Endodermal cell (in vitro differentiated cells): ENCODE measurements around the gene ANKDD1A. TPM values are rescaled to one million over a fixed set of nuclear protein-coding genes. Genes with fewer than 3 reads are reported as not detected.

Source experiments
- DNase-seq: peaks from one replicate; pipeline ENCODE4 v3.0.0-alpha.2; 2017
- H3K27ac ChIP-seq: 2 replicates; pipeline ENCODE4 v1.5.1; 2013; ENCODE audit warnings: mild to moderate bottlenecking, low read depth, low read length, moderate library complexity
- H3K27me3 ChIP-seq: 2 replicates; pipeline ENCODE4 v1.6.1; 2013; ENCODE audit warnings: mild to moderate bottlenecking, low read length, moderate library complexity; ENCODE audit not compliant: insufficient read depth, control insufficient read depth, poor library complexity, severe bottlenecking
- H3K36me3 ChIP-seq: 2 replicates; pipeline ENCODE4 v1.7.0; 2013; ENCODE audit warnings: mild to moderate bottlenecking, low read length, moderate library complexity; ENCODE audit not compliant: control insufficient read depth, insufficient read depth
- H3K4me1 ChIP-seq: one replicate; pipeline ENCODE4 v1.7.0; 2013; ENCODE audit warnings: low read length; ENCODE audit not compliant: control insufficient read depth, insufficient read depth
- H3K4me3 ChIP-seq: 2 replicates; pipeline ENCODE4 v1.5.1; 2013; ENCODE audit warnings: mild to moderate bottlenecking, low read length, moderate library complexity
- H3K9ac ChIP-seq: 2 replicates; pipeline ENCODE4 v1.6.1; 2013; ENCODE audit warnings: mild to moderate bottlenecking, low read length, moderate library complexity; ENCODE audit not compliant: poor library complexity, severe bottlenecking; ENCODE audit errors: extremely low read depth
- H3K9me3 ChIP-seq: 2 replicates; pipeline ENCODE4 v1.6.1; 2013; ENCODE audit warnings: mild to moderate bottlenecking, low read length, moderate library complexity; ENCODE audit not compliant: control insufficient read depth
- H3K27ac Mint-ChIP-seq: 2 replicates; pipeline ENCODE4 v1.8.0; 2020; ENCODE audit warnings: mixed read lengths
- H3K27me3 Mint-ChIP-seq: 2 replicates; pipeline ENCODE4 v1.8.0; 2021; ENCODE audit warnings: mild to moderate bottlenecking, mixed read lengths; ENCODE audit not compliant: insufficient read depth
- H3K36me3 Mint-ChIP-seq: 2 replicates; pipeline ENCODE4 v1.8.0; 2020; ENCODE audit warnings: low read depth, mixed read lengths
- H3K4me1 Mint-ChIP-seq: 2 replicates; pipeline ENCODE4 v1.8.0; 2020; ENCODE audit warnings: mixed read lengths
- H3K4me3 Mint-ChIP-seq: 2 replicates; pipeline ENCODE4 v1.8.0; 2020; ENCODE audit warnings: mild to moderate bottlenecking, moderate library complexity, mixed read lengths
- H3K9me3 Mint-ChIP-seq: 2 replicates; pipeline ENCODE4 v1.8.0; 2020; ENCODE audit warnings: mild to moderate bottlenecking, mixed read lengths
- WGBS, 2 experiments: methylation state at CpG; one replicate each; pipeline versions ENCODE4 v1.1.5 to v1.1.7; 2013; ENCODE audit warnings: missing lambda C conversion rate in 2 of 2, mixed read lengths in 1 of 2; ENCODE audit not compliant: insufficient coverage in 1 of 2, insufficient read length in 1 of 2; 5-methylcytosine and 5-hydroxymethylcytosine counted together
- total RNA-seq, 2 donors: library from RNA; stranded (reverse); fragmentation: NEBNext Ultra II Directional in 1 of 2; extraction: Animal tissue kit (Norgen Biotek cat#: 25700) in 1 of 2; gene quantifications; 2 replicates in 1 of 2; 3 replicates in 1 of 2; pipeline ENCODE4 v1.2.1, GENCODE V29; 2021
- TF ChIP-seq, protein P1 (sequence below): fragments of 200-600 bp; sonication (generic); conservative IDR thresholded peaks from 2 replicates; pipeline ENCODE4 v1.5.0; 2021; ENCODE audit warnings: antibody characterized with exemption, mild to moderate bottlenecking

The ANKDD1A gene
- total RNA-seq, 2 donors from 2014 or later = 22.5 to 30.0 TPM

DNA sequence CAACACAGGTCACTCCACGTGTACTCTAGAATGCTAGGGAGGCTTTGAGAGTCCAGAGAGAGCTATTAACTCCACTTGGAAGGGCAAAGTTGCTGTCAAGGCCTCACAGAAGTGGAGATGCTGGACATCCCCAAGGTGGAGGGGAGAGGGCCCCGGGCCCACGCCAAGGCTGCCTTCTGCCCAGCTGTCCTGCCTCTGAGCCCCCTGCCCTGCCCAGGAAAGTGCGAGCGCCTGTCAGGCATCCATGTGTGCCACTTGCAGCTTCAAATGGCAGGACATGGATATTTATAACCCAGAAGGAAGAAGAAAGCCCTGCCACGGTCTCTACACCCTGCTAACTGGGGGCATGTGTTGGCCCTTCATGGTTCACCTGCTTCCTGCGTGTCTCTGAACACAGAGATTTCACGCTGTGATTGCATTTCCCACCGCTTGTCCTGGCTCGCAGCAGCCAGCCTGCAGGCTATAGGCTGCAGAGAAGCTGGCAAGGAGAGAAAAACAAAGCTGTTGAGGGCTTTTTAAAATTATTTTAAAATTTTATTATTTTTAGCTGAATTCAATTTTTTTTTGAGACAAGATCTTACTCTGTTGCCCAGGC lies 17.0 kb downstream of the ANKDD1A start:
- Histone ChIP-seq H3K36me3 (peaks cover 91% of the 10 kb centered on the region), H3K4me3 (no peak overlapping the region), H3K27me3 (no peaks in the 10 kb centered on the region), H3K9me3 (no peaks in the 10 kb centered on the region), H3K4me1 (no peaks in the 10 kb centered on the region), H3K27ac (no peak overlapping the region), H3K9ac (no peak overlapping the region)
- Mint-ChIP-seq H3K4me1 (no peaks in the 10 kb centered on the region), H3K4me3 (no peak overlapping the region), H3K27me3 (no peaks in the 10 kb centered on the region), H3K9me3 (no peaks in the 10 kb centered on the region), H3K36me3 (peaks cover 83% of the 10 kb centered on the region), H3K27ac (no peak overlapping the region)
- WGBS, 2 experiments = 96% methylated on average over 7 to 10 of the region's 10 CpGs
- no peak for DNase-seq
- TF ChIP-seq, protein P1, sequence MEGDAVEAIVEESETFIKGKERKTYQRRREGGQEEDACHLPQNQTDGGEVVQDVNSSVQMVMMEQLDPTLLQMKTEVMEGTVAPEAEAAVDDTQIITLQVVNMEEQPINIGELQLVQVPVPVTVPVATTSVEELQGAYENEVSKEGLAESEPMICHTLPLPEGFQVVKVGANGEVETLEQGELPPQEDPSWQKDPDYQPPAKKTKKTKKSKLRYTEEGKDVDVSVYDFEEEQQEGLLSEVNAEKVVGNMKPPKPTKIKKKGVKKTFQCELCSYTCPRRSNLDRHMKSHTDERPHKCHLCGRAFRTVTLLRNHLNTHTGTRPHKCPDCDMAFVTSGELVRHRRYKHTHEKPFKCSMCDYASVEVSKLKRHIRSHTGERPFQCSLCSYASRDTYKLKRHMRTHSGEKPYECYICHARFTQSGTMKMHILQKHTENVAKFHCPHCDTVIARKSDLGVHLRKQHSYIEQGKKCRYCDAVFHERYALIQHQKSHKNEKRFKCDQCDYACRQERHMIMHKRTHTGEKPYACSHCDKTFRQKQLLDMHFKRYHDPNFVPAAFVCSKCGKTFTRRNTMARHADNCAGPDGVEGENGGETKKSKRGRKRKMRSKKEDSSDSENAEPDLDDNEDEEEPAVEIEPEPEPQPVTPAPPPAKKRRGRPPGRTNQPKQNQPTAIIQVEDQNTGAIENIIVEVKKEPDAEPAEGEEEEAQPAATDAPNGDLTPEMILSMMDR = no peak

DNA sequence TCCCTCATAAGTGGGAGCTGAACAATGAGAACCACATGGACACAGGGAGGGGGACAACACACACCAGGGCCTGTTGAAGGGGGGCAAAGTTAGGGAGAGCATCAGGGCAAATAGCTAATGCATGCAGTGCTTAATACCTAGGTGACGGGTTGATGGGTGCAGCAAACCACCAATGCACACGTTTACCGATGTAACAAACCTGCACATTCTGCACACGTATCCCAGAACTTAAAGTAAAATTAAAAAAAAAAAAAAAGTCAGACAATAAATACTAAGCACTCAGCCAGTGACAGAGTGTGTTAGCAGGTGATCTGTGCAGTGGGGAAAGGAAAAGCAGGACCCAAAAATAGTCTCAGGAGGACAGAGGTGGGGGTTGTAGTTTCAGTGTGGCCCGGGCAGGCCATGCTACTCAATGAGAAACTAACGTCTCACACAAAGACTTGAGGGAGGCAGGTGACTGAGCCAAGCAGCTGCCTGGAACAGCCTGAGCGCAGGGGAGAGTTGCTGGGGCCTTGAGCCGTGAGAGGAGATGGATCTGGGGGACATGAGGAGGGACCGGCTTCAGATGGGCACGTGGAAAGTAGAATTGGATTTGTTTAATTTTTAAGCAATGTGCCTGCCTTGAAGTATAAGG lies 18.4 kb downstream of the ANKDD1A start:
- Histone ChIP-seq H3K4me3 (no peak overlapping the region), H3K27ac (no peak overlapping the region), H3K27me3 (no peaks in the 10 kb centered on the region), H3K9me3 (no peaks in the 10 kb centered on the region), H3K36me3 (peaks cover 89% of the 10 kb centered on the region), H3K9ac (no peak overlapping the region), H3K4me1 (no peaks in the 10 kb centered on the region)
- H3K4me1 Mint-ChIP-seq = no peaks in the 10 kb centered on the region
- H3K27ac Mint-ChIP-seq = no peak overlapping the region
- peaks cover 82% of the 10 kb centered on the region for H3K36me3 Mint-ChIP-seq
- no peak for DNase-seq
- TF ChIP-seq, protein P1 = no peak
- WGBS, 2 experiments = 95 to 97% methylated on average over 8 to 10 of the region's 10 CpGs
- H3K4me3 Mint-ChIP-seq = no peak overlapping the region
- H3K27me3 Mint-ChIP-seq = no peaks in the 10 kb centered on the region
- H3K9me3 Mint-ChIP-seq = no peaks in the 10 kb centered on the region

- no peak overlapping the region for H3K27ac ChIP-seq
- H3K27me3 ChIP-seq = no peaks in the 10 kb centered on the region
- no peak overlapping the region for H3K9ac ChIP-seq
- no peak overlapping the region for H3K4me3 ChIP-seq
- no peaks in the 10 kb centered on the region for H3K9me3 Mint-ChIP-seq
- H3K27ac Mint-ChIP-seq = peak overlapping the region; percentile 46
- TF ChIP-seq, protein P1 = no peak
- H3K4me1 Mint-ChIP-seq = no peaks in the 10 kb centered on the region
- no peak for DNase-seq
- H3K36me3 Mint-ChIP-seq = peaks cover 78% of the 10 kb centered on the region
- no peaks in the 10 kb centered on the region for H3K9me3 ChIP-seq
- no peaks in the 10 kb centered on the region for H3K4me1 ChIP-seq
- H3K36me3 ChIP-seq = peaks cover 87% of the 10 kb centered on the region
- 86 to 93% methylated on average over 7 to 11 of the region's 11 CpGs for WGBS, 2 experiments
- no peaks in the 10 kb centered on the region for H3K27me3 Mint-ChIP-seq
- no peak overlapping the region for H3K4me3 Mint-ChIP-seq
These were observed 19.2 kb downstream of the ANKDD1A start for GRCh38 chr15:64930778-64931371.
